ENCODE measurements around the gene RNF150. TPM values are rescaled to one million over a fixed set of nuclear protein-coding genes. Genes with fewer than 3 reads are reported as not detected.

RNF150 gene
- total RNA-seq, 1 donor from 2014 or later, result 56.5 TPM

DNA sequence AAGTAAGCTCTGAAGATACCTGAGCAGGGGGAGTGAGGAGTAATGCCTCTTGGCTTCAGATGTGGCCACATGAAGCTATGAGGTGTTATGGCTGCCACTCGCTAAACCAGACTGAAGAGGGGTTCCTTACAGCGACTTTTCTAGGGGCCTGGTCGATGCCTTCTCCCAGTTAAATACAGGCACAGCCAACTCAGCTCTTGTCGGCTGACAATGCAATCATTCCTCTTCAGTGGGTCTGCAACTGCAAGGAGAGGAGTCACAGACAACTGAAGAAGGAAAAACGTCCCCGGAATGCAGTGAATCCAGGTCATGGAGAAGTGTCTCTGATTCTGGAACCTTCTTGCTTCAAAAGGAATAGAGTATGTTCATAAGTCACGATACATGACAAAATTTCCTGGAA is 106.4 kb downstream of the RNF150 start:
- peaks cover 4% of the 10 kb centered on the region for H3K36me3 Mint-ChIP-seq (ENCODE audit: unreplicated experiment)
- peaks cover 6% of the 10 kb centered on the region for H3K9me3 Mint-ChIP-seq (ENCODE audit: unreplicated experiment)
- H3K4me3 Mint-ChIP-seq (ENCODE audit: unreplicated experiment), result no peak overlapping the region
- no peak for DNase-seq (ENCODE audit: extremely low spot score, unreplicated experiment)
- H3K27ac Mint-ChIP-seq (ENCODE audit: unreplicated experiment), result no peak overlapping the region
- H3K27me3 Mint-ChIP-seq (ENCODE audit: unreplicated experiment), result no peaks in the 10 kb centered on the region
- no peak for TF ChIP-seq CTCF (IDR thresholded peaks at IDR 0.05)
- peaks cover 27% of the 10 kb centered on the region for H3K4me1 Mint-ChIP-seq (ENCODE audit: unreplicated experiment)

DNA sequence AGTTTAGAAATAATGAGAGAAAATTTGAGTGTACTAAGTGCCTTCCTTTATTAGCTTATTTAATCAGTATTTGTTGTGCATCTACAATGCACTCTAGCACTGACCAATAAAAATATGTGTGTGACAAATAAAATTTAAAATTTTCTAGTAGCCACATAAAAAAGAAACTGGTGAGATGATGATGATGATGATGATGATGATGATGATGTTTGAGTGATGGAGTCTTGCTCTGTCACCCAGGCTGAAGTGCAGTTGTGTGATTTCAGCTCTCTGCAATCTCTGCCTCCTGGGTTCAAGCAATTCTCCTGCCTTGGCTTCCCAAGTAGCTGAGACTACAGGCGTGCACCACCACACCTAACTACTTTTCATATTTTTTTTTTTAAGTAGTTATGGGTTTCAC is 110.2 kb downstream of the RNF150 start:
- peaks cover 6% of the 10 kb centered on the region for H3K36me3 Mint-ChIP-seq (ENCODE audit: unreplicated experiment)
- DNase-seq (ENCODE audit: extremely low spot score, unreplicated experiment), result no peak
- peaks cover 54% of the 10 kb centered on the region for H3K4me1 Mint-ChIP-seq (ENCODE audit: unreplicated experiment)
- H3K27ac Mint-ChIP-seq (ENCODE audit: unreplicated experiment), result no peak overlapping the region
- H3K4me3 Mint-ChIP-seq (ENCODE audit: unreplicated experiment), result no peak overlapping the region
- no peaks in the 10 kb centered on the region for H3K27me3 Mint-ChIP-seq (ENCODE audit: unreplicated experiment)
- peaks cover 3% of the 10 kb centered on the region for H3K9me3 Mint-ChIP-seq (ENCODE audit: unreplicated experiment)
- no peak for TF ChIP-seq CTCF (IDR thresholded peaks at IDR 0.05)

DNA sequence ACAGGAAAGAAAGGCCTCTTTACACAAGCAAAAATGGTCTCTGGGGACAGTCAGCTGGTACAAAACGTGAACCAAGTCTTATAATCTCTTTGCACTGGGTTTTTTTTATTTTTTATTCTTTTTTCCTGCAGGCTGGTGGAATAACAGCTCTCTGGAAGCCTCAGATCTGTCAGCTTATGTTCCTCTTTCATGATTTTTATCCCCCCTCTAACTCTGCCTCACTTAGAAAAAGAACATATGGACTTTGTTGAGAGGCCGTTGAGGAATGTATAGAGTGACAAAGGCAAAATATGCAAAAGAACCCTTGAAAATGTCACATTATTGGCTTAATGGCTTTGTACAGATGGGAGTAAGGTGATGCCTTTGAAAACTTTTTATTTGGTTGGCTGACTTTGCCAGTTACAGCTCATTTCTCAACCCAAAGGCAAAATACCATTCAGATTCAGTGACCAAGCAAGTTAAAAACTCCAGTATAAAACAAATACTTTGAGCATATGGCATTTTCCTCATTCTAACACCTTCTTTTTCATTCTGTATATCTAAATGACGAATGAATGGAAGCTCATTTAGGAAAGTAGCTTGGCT is 111.1 kb downstream of the RNF150 start:
- Mint-ChIP-seq H3K9me3 (ENCODE audit: unreplicated experiment) (peaks cover 3% of the 10 kb centered on the region), H3K36me3 (ENCODE audit: unreplicated experiment) (peaks cover 6% of the 10 kb centered on the region), H3K4me3 (ENCODE audit: unreplicated experiment) (no peak overlapping the region), H3K4me1 (ENCODE audit: unreplicated experiment) (peaks cover 48% of the 10 kb centered on the region), H3K27ac (ENCODE audit: unreplicated experiment) (peak overlapping the region; percentile 94), H3K27me3 (ENCODE audit: unreplicated experiment) (no peaks in the 10 kb centered on the region)
- no peak for TF ChIP-seq CTCF (IDR thresholded peaks at IDR 0.05)
- DNase-seq (ENCODE audit: extremely low spot score, unreplicated experiment), result no peak

DNA sequence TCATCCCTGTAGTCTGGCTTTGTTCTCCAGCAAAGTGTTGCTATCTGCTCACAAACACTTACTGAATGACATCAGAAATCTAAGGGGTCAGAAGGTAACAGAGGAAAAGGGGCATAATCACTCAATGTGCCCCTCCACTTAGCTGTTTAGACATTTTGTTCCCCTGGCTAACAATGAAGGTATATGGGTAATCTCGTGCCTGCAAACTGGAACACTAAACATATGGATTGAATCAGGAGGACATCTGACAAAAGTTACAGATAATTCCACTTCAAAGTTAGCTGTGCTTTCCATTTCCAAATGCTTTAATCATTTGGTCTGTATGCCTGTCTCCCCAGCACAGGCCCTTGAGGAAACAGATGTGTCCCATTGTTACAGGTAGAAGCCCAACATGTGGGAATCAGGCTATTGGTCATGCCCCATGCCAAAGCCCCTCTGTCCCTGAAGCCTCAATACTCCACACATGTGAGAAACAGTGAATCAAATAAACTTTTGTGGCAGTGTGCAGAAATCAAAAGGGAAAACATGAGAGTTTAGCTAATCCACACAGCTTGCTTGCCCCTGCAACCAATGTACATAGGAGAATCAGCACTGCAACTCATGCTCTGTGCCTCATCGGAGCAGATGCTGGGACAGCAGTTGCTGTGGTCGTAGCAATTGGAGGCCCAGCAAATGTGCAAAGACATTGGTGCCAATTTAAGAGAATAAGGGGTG is 111.7 kb downstream of the RNF150 start:
- Mint-ChIP-seq H3K4me1 (ENCODE audit: unreplicated experiment) (peaks cover 44% of the 10 kb centered on the region), H3K27ac (ENCODE audit: unreplicated experiment) (peak overlapping the region; percentile 94), H3K36me3 (ENCODE audit: unreplicated experiment) (peaks cover 5% of the 10 kb centered on the region), H3K27me3 (ENCODE audit: unreplicated experiment) (no peaks in the 10 kb centered on the region), H3K4me3 (ENCODE audit: unreplicated experiment) (no peak overlapping the region), H3K9me3 (ENCODE audit: unreplicated experiment) (peaks cover 3% of the 10 kb centered on the region)
- no peak for DNase-seq (ENCODE audit: extremely low spot score, unreplicated experiment)
- TF ChIP-seq CTCF (IDR thresholded peaks at IDR 0.05), result no peak

DNA sequence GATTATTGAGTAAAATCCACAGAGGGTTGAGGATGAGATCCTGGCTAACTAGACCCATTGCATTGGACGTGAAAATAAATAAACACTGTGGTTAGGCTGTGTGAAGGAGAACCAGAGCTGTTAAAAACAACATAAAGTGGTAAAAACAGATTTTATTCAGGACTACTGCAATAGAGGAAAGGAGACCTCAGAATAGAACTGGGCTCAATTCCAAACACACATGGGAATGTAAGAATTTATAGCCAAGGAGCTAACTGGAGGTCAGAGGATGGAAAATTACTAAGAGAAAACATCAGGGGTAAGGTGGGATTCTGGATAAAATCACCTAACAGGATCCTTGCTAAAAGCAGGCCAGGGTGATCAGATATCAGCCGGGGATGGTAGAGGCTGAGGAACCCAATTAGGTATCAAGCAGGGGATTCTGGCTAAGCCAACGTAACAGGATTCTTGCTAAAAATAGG is 112.4 kb downstream of the RNF150 start:
- Mint-ChIP-seq H3K27me3 (ENCODE audit: unreplicated experiment) (no peaks in the 10 kb centered on the region), H3K36me3 (ENCODE audit: unreplicated experiment) (peaks cover 1% of the 10 kb centered on the region), H3K4me3 (ENCODE audit: unreplicated experiment) (peak overlapping the region; percentile 36), H3K4me1 (ENCODE audit: unreplicated experiment) (peaks cover 38% of the 10 kb centered on the region), H3K9me3 (ENCODE audit: unreplicated experiment) (peaks cover 3% of the 10 kb centered on the region), H3K27ac (ENCODE audit: unreplicated experiment) (peak overlapping the region; percentile 94)
- TF ChIP-seq CTCF (IDR thresholded peaks at IDR 0.05), result no peak
- DNase-seq (ENCODE audit: extremely low spot score, unreplicated experiment), result no peak

All from osteocyte (in vitro differentiated cells).